ENCODE results near the gene RMRP. TPM values are rescaled to one million over a fixed set of nuclear protein-coding genes. Genes with fewer than 3 reads are reported as not detected.
"Not testable (repeated sequence)": the region's sequence is repeated elsewhere in the genome, so short reads cannot be mapped to it uniquely, and the experiment has no call there.

RMRP gene
- polyA plus RNA-seq, 1 donor = not detected

GRCh38 chr9:35665471-35665818 lies 7.6 kb upstream of the RMRP start:
- DNase-seq (ENCODE audit: low read depth) = no peak

- no peak for DNase-seq (ENCODE audit: low read depth)
Measured at GRCh38 chr9:35664531-35665470, 7.0 kb upstream of the RMRP start, which contains the start of gene ARHGEF39. ARHGEF39 (minus strand) TSS chr9:35665195; CDS start chr9:35665169, 26 bp downstream.

- DNase-seq (ENCODE audit: low read depth) = no peak
Measured at GRCh38 chr9:35662437-35662836, 4.6 kb upstream of the RMRP start.

- DNase-seq (ENCODE audit: low read depth) = no peak
Measured at GRCh38 chr9:35661756-35662350, 4.0 kb upstream of the RMRP start.

- no peak for DNase-seq (ENCODE audit: low read depth)
Measured at GRCh38 chr9:35660966-35661415, 3.2 kb upstream of the RMRP start.

- DNase-seq (ENCODE audit: low read depth) = no peak
Measured at GRCh38 chr9:35659340-35659739, 1.5 kb upstream of the RMRP start.

- DNase-seq (ENCODE audit: low read depth) = no peak
Measured at GRCh38 chr9:35658968-35659220, 1.1 kb upstream of the RMRP start.

- DNase-seq (ENCODE audit: low read depth) = peak; percentile 73
Measured at GRCh38 chr9:35658137-35658967, 533 bp upstream of the RMRP start, which contains the start of gene CCDC107. CCDC107 (plus strand) TSS chr9:35658292; CDS start chr9:35658380, 88 bp downstream.

GRCh38 chr9:35656831-35657545 lies 831 bp downstream of the RMRP start:
- no peak for DNase-seq (ENCODE audit: low read depth)

- DNase-seq (ENCODE audit: low read depth) = no peak
Measured at GRCh38 chr9:35656348-35656747, 1.5 kb downstream of the RMRP start.

- no peak for DNase-seq (ENCODE audit: low read depth)
Measured at GRCh38 chr9:35653611-35654010, 4.2 kb downstream of the RMRP start.

- no peak for DNase-seq (ENCODE audit: low read depth)
Measured at GRCh38 chr9:35652829-35653209, 5.0 kb downstream of the RMRP start.

GRCh38 chr9:35651956-35652828 lies 5.6 kb downstream of the RMRP start:
- DNase-seq (ENCODE audit: low read depth) = no peak

- no peak for DNase-seq (ENCODE audit: low read depth)
Measured at GRCh38 chr9:35650341-35651158, 7.3 kb downstream of the RMRP start, which contains the start of gene SIT1. SIT1 (minus strand) TSS chr9:35650931; CDS start chr9:35650853, 78 bp downstream.

- DNase-seq (ENCODE audit: low read depth) = no peak
Measured at GRCh38 chr9:35649431-35650340, 8.1 kb downstream of the RMRP start.

GRCh38 chr9:35646533-35647265 lies 11.1 kb downstream of the RMRP start:
- peak; percentile 70 for DNase-seq (ENCODE audit: low read depth)

GRCh38 chr9:35646153-35646532 lies 11.7 kb downstream of the RMRP start:
- DNase-seq (ENCODE audit: low read depth) = no peak

- DNase-seq (ENCODE audit: low read depth) = not testable (repeated sequence)
Measured at GRCh38 chr9:35645736-35646135, 12.1 kb downstream of the RMRP start.

Measured in forelimb muscle (tissue), 1 donor.